HEK293T (cell line): ENCODE data around the gene FGFR1OP2.

Experiments used
- CTBP1 ChIP-seq: fragments of 450-650 bp; IDR thresholded peaks from 2 replicates; pipeline ENCODE4 v1.6.1; 2016; ENCODE audit warnings: borderline replicate concordance
- ELF4 ChIP-seq: fragments of 450-650 bp; IDR thresholded peaks from 2 replicates; pipeline ENCODE4 v1.6.1; 2017; ENCODE audit warnings: antibody characterized with exemption

- TF ChIP-seq ELF4 (no peak), CTBP1 (no peak)
Measured at GRCh38 chr12:26937443-26937862, 817 bp upstream of the FGFR1OP2 start.
